Lung (tissue), 12 donors: Measurements from ENCODE around the gene DNAH12. TPM values are rescaled to one million over a fixed set of nuclear protein-coding genes. Genes with fewer than 3 reads are reported as not detected.

ENCODE experiments used
- ATAC-seq: fragments of 200-7000 bp; cut with Tn5 transposase; one replicate; pipeline ENCODE4 v1.9.1; 2020; ENCODE audit warnings: moderate number of reproducible peaks; ENCODE audit not compliant: insufficient read depth, low FRiP score
- DNase-seq, 3 donors: peaks; one replicate each; pipeline ENCODE4 v3.0.0-alpha.2; 2013 to 2017
- H3K27ac ChIP-seq, 2 donors: one replicate each; pipeline ENCODE4 v1.5.1; 2013; ENCODE audit warnings: mild to moderate bottlenecking in 2 of 2, moderate library complexity in 2 of 2, control low read depth in 1 of 2, inconsistent platforms in 1 of 2, low read depth in 1 of 2, low read length in 1 of 2
- H3K27me3 ChIP-seq, 3 donors: one replicate each; pipeline ENCODE4 v1.5.1; 2013; ENCODE audit warnings: low read length in 2 of 3; ENCODE audit not compliant: control insufficient read depth in 3 of 3, insufficient read depth in 3 of 3
- H3K36me3 ChIP-seq, 4 donors: one replicate each; pipeline ENCODE4 v1.5.1; 2013; ENCODE audit warnings: low read length in 4 of 4, mild to moderate bottlenecking in 1 of 4, moderate library complexity in 1 of 4; ENCODE audit not compliant: control insufficient read depth in 4 of 4, insufficient read depth in 4 of 4
- H3K4me1 ChIP-seq, 5 donors: one replicate each; pipeline ENCODE4 v1.5.1; 2013; ENCODE audit warnings: low read length in 5 of 5, mild to moderate bottlenecking in 2 of 5, moderate library complexity in 1 of 5; ENCODE audit not compliant: control insufficient read depth in 5 of 5, insufficient read depth in 5 of 5
- H3K4me3 ChIP-seq: one replicate; pipeline ENCODE4 v1.5.1; 2013; ENCODE audit warnings: mild to moderate bottlenecking, control low read depth, moderate library complexity
- H3K9ac ChIP-seq, 2 donors: one replicate each; pipeline ENCODE4 v1.5.1; 2013; ENCODE audit warnings: low read length in 2 of 2, control low read depth in 1 of 2; ENCODE audit not compliant: insufficient read depth in 1 of 2
- H3K9me3 ChIP-seq, 4 donors: one replicate each; pipeline ENCODE4 v1.5.1; 2013; ENCODE audit warnings: low read length in 3 of 4, mild to moderate bottlenecking in 1 of 4, moderate library complexity in 1 of 4; ENCODE audit not compliant: control insufficient read depth in 4 of 4, insufficient read depth in 3 of 4
- CTCF ChIP-seq: IDR thresholded peaks from 2 replicates; pipeline ENCODE4 v1.5.1; 2012; ENCODE audit warnings: mild to moderate bottlenecking; ENCODE audit errors: control extremely low read depth, extremely low read depth
- WGBS, 2 donors: extraction: QIAGEN DNeasy Blood & Tissue Kit; methylation state at CpG; one replicate each; pipeline ENCODE4 v1.1.7; 2013; 5-methylcytosine and 5-hydroxymethylcytosine counted together
- polyA plus RNA-seq, 2 donors: library from polyadenylated mRNA; stranded (reverse); fragments of 200-250 nt; gene quantifications; one replicate each; pipeline ENCODE4 v1.2.1, GENCODE V29; 2013
- total RNA-seq, 2 donors: library from RNA; depleted of rRNA in 1 of 2; stranded (reverse); fragments of >200 nt in 1 of 2; gene quantifications; one replicate each; pipeline ENCODE4 v1.2.1, GENCODE V29; 2014 to 2021
- donor health status: control.
- donor health status: control.
- donor health status: Bipolar disorder and iron deficiency.
- donor health status: healthy.
- donor health status: DM: yes; HTN: yes; CAD: no.

Gene DNAH12
- total and polyA plus RNA-seq, 4 donors = 3.3 to 37.8 (median 10.7) TPM

- H3K4me1 ChIP-seq = peaks cover 0 to 25% (median 8%) of the 10 kb centered on the region in 5 donors
- DNase-seq = no peak
- no peaks in the 10 kb centered on the region for H3K27me3 ChIP-seq
- peak overlapping the region; percentile 88 to 97 for H3K27ac ChIP-seq
- WGBS, 2 donors = 26 to 30% methylated on average over 8 of the region's 8 CpGs
- no peaks in the 10 kb centered on the region for H3K9me3 ChIP-seq
- H3K4me3 ChIP-seq = peak overlapping the region; percentile 91
- peak overlapping the region; percentile 81 to 82 for H3K9ac ChIP-seq
- no peak for ATAC-seq
- H3K36me3 ChIP-seq = peaks cover 0 to 3% (median 2%) of the 10 kb centered on the region in 4 donors
- TF ChIP-seq CTCF = no peak
Measured at GRCh38 chr3:57555306-57555705, 11.2 kb upstream of the DNAH12 start.

- Histone ChIP-seq H3K27me3 (no peaks in the 10 kb centered on the region), H3K9ac (no peak overlapping the region), H3K27ac (no peak overlapping the region), H3K36me3 (no peaks in the 10 kb centered on the region), H3K4me3 (no peak overlapping the region), H3K4me1 (peaks cover 0 to 9% (median 0%) of the 10 kb centered on the region in 5 donors), H3K9me3 (no peaks in the 10 kb centered on the region)
- DNase-seq (no peak), ATAC-seq (no peak)
- 92 to 94% methylated on average over 1 of the region's 1 CpG for WGBS, 2 donors
- TF ChIP-seq CTCF = no peak
Measured at GRCh38 chr3:57546616-57547015, 2.5 kb upstream of the DNAH12 start.

- H3K36me3 ChIP-seq = peaks cover 0 to 1% (median 0%) of the 10 kb centered on the region in 4 donors
- DNase-seq (no peak), ATAC-seq (no peak)
- H3K9me3 ChIP-seq = no peaks in the 10 kb centered on the region
- H3K4me1 ChIP-seq = peaks cover 0 to 9% (median 0%) of the 10 kb centered on the region in 5 donors
- no peak for TF ChIP-seq CTCF
- H3K9ac ChIP-seq = no peak overlapping the region
- no peaks in the 10 kb centered on the region for H3K27me3 ChIP-seq
- 79 to 91% methylated on average over 7 of the region's 7 CpGs for WGBS, 2 donors
- no peak overlapping the region for H3K27ac ChIP-seq
- no peak overlapping the region for H3K4me3 ChIP-seq
Measured at GRCh38 chr3:57545636-57546268, 1.6 kb upstream of the DNAH12 start.

- no peak for DNase-seq
- 96% methylated on average over 3 of the region's 3 CpGs for WGBS, 2 donors
Measured at GRCh38 chr3:57538465-57538864, 5.7 kb downstream of the DNAH12 start.

More at GRCh38 chr3:57538465-57538864, 5.7 kb downstream of the DNAH12 start:
- no peaks in the 10 kb centered on the region for H3K4me1 ChIP-seq
- no peak overlapping the region for H3K4me3 ChIP-seq
- no peaks in the 10 kb centered on the region for H3K27me3 ChIP-seq
- no peak for ATAC-seq
- TF ChIP-seq CTCF = no peak
- no peak overlapping the region for H3K27ac ChIP-seq
- no peak overlapping the region for H3K9ac ChIP-seq
- no peaks in the 10 kb centered on the region for H3K9me3 ChIP-seq
- H3K36me3 ChIP-seq = peaks cover 0 to 1% (median 0%) of the 10 kb centered on the region in 4 donors
